Measurements from ENCODE around the gene MMEL1. TPM values are rescaled to one million over a fixed set of nuclear protein-coding genes. Genes with fewer than 3 reads are reported as not detected.

The MMEL1 gene
- total RNA-seq, 2 donors from 2014 or later = 4.6 to 13.6 TPM

DNA sequence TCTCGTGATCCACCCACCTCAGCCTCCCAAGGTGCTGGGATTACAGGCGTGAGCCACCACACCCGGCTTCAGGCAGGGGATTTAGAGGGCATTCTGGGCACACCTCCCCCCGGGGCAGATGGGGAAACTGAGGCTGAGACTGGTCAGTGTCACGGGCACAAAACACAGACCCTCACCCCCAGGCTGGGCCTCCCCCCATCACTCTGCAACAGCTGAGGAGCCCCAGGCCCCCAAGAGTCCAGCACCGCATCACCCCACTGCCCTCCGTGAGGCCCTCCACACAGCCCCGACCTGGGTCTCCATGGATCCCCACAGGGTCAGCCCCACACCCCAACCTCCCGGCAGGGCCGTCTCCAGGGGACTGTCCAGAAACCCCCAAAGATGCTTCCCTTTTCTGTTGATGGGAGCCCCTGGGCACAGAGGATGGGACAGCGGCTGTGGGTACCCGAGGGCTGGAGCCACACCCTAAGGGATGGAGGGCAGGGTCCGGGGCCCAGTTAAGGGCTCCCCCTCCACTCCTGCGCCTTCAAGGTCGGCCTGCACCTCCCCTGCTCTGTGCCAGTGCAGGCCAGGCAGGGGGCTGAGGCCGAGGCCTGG, 65.6 kb downstream of the MMEL1 start:
- Histone ChIP-seq H3K4me1 (replicated peaks) (no peaks in the 10 kb centered on the region), H3K27me3 (replicated peaks; ENCODE audit: insufficient read depth) (no peaks in the 10 kb centered on the region), H3K4me3 (no peak overlapping the region), H3K27ac (no peak overlapping the region), H3K9me3 (no peaks in the 10 kb centered on the region), H3K36me3 (no peaks in the 10 kb centered on the region)
- no peak for DNase-seq (ENCODE audit: low spot score)
- TF ChIP-seq, protein P1, sequence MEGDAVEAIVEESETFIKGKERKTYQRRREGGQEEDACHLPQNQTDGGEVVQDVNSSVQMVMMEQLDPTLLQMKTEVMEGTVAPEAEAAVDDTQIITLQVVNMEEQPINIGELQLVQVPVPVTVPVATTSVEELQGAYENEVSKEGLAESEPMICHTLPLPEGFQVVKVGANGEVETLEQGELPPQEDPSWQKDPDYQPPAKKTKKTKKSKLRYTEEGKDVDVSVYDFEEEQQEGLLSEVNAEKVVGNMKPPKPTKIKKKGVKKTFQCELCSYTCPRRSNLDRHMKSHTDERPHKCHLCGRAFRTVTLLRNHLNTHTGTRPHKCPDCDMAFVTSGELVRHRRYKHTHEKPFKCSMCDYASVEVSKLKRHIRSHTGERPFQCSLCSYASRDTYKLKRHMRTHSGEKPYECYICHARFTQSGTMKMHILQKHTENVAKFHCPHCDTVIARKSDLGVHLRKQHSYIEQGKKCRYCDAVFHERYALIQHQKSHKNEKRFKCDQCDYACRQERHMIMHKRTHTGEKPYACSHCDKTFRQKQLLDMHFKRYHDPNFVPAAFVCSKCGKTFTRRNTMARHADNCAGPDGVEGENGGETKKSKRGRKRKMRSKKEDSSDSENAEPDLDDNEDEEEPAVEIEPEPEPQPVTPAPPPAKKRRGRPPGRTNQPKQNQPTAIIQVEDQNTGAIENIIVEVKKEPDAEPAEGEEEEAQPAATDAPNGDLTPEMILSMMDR (IDR thresholded peaks at IDR 0.05) = no peak
- TF ChIP-seq POLR2AphosphoS5 (IDR thresholded peaks at IDR 0.05) = no peak
- intact Hi-C loops (cut with DNase I) = no loop called here
- 91% methylated on average over 16 of the region's 16 CpGs for WGBS

DNA sequence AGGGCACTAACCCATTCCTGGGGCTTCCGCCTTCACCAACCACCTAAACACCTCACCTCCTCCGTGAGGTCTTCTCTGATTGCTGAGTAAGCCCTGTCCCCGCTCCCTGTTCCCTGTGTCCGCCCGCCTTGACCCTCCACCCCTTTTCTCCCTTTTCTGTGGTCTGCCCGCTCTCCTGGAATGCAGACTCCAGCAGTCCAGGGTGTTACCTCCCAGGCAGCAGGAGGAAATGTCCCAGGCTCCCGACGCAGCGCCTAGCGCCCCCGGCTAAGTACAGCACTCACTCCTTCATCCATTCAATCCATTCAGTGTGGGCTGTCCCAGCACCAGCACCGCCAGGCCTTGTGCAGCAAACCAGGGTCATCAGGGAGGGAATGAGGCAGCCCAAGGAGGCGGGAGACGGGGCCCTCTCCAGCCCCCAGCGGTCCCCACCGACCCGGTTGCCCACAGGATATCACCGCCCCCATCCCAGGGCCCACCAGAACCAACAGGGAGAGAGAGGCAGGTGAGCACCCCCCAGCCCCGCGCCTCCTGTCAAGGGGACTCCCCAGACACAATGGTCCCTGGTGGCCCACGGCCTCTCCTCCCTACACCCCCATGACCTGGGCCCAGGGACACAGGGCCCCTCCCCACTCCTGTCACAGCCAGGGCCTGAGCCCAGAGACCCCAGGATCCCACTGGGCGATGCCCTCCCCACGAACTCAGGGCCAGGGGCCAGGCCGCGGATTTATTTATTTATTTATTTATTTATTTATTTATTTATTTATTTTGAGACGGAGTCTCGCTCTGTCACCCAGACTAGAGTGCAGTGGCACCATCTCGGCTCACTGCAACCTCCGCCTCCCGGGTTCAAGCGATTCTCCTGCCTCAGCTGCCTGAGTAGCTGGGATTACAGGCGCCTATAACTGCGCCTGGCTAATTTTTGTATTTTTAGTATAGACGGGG, 66.4 kb downstream of the MMEL1 start:
- intact Hi-C loops (cut with DNase I) = no loop called here
- Histone ChIP-seq H3K4me3 (no peak overlapping the region), H3K36me3 (no peaks in the 10 kb centered on the region), H3K27ac (no peak overlapping the region), H3K9me3 (no peaks in the 10 kb centered on the region), H3K4me1 (replicated peaks) (no peaks in the 10 kb centered on the region), H3K27me3 (replicated peaks; ENCODE audit: insufficient read depth) (no peaks in the 10 kb centered on the region)
- 75% methylated on average over 34 of the region's 34 CpGs for WGBS
- TF ChIP-seq, protein P1 (IDR thresholded peaks at IDR 0.05) = no peak
- TF ChIP-seq POLR2AphosphoS5 (IDR thresholded peaks at IDR 0.05) = no peak
- TF ChIP-seq POLR2A (IDR thresholded peaks at IDR 0.05) = no peak
- no peak for DNase-seq (ENCODE audit: low spot score)

DNA sequence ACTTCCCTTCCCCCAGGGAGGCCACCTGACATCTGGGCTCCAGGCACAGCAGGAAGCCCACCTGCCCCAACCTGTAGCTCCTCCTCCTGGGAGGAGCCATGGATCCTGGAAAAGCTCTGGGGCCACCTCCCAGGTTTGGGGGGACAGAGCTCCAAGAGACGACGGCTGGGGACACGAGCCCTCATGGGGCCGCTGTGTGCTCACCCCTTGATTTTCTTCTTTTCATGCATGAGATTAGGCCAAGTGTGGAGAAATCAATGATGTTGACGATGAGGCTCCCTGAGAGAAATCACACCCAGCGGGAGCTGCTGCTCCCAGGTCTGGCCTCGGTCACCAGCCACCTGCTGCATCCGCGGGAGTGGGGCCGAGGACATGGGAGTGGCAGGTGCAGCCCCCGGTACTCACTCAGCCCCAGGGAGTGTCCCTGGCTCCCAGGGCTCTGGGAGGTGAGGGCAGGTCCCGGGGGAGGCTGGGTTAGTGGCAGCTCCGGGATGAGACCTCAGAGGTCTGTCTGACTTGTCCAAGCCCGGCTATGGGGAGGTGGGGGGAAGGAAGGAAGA, 67.9 kb downstream of the MMEL1 start:
- no peaks in the 10 kb centered on the region for H3K9me3 ChIP-seq
- no peak overlapping the region for H3K27ac ChIP-seq
- H3K27me3 ChIP-seq (replicated peaks; ENCODE audit: insufficient read depth) = no peaks in the 10 kb centered on the region
- no peak for DNase-seq (ENCODE audit: low spot score)
- no peaks in the 10 kb centered on the region for H3K36me3 ChIP-seq
- intact Hi-C loops (cut with DNase I) = no loop called here
- 35% methylated on average over 13 of the region's 14 CpGs for WGBS
- H3K4me1 ChIP-seq (replicated peaks) = no peaks in the 10 kb centered on the region
- H3K4me3 ChIP-seq = no peak overlapping the region
- TF ChIP-seq POLR2AphosphoS5 (IDR thresholded peaks at IDR 0.05) = no peak

DNA sequence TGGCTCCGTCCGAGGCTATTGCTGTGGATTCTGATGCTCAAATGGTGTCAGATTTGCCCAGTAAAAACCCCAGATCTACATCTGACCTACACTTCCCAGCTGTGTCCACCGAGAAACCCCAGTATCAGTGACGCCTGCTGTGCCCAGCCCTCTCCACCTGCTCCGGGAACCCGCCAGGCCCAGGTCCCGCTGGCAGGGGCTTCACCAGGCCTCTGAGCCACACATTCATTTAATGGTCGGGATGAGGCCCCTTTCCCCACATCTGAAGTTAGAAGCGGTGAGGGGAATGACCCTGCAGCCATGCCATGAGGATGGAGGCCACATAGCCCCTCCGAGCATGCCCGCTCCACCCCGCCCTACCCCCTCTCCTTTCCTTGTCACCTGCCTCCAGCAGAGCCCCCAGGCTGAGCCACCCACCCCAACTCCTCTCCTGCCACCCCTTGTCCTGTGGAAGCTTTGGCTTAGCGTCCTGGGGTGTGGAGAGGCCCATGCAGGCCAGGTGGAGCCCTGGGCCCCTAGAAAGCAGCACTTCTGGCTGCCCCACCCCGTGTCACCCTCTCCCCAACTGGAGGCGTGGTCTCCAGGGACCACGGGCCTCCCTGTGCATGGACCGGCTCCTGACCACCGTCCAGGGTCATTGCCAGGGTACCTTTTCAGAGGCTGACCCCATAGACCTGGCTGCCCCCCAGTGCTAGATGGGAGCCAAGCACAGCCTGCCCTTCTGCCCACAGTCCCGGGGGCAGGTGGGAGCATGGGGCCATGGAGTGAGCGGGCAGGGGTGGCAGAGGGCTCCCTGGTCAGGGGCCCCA, 68.6 kb downstream of the MMEL1 start:
- H3K27me3 ChIP-seq (replicated peaks; ENCODE audit: insufficient read depth) = no peaks in the 10 kb centered on the region
- H3K36me3 ChIP-seq = no peaks in the 10 kb centered on the region
- H3K4me1 ChIP-seq (replicated peaks) = no peaks in the 10 kb centered on the region
- no peak overlapping the region for H3K27ac ChIP-seq
- H3K4me3 ChIP-seq = no peak overlapping the region
- TF ChIP-seq, protein P1 (IDR thresholded peaks at IDR 0.05) = no peak
- TF ChIP-seq POLR2AphosphoS5 (IDR thresholded peaks at IDR 0.05) = no peak
- no peaks in the 10 kb centered on the region for H3K9me3 ChIP-seq
- intact Hi-C loops (cut with DNase I) = no loop called here
- 75% methylated on average over 19 of the region's 20 CpGs for WGBS
- DNase-seq (ENCODE audit: low spot score) = no peak

DNA sequence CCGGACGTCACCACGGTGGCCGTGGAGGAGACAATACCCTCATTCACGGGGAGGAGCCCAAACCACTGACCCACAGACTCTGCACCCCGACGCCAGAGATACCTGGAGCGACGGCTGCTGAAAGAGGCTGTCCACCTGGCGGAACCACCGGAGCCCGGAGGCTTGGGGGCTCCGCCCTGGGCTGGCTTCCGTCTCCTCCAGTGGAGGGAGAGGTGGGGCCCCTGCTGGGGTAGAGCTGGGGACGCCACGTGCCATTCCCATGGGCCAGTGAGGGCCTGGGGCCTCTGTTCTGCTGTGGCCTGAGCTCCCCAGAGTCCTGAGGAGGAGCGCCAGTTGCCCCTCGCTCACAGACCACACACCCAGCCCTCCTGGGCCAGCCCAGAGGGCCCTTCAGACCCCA, 69.6 kb downstream of the MMEL1 start:
- H3K9me3 ChIP-seq = no peaks in the 10 kb centered on the region
- TF ChIP-seq POLR2AphosphoS5 (IDR thresholded peaks at IDR 0.05) (no peak), POLR2A (IDR thresholded peaks at IDR 0.05) (no peak)
- TF ChIP-seq, protein P1 (IDR thresholded peaks at IDR 0.05) = no peak
- intact Hi-C loops (cut with DNase I) = no loop called here
- no peaks in the 10 kb centered on the region for H3K27me3 ChIP-seq (replicated peaks; ENCODE audit: insufficient read depth)
- 67% methylated on average over 12 of the region's 18 CpGs for WGBS
- H3K4me3 ChIP-seq = no peak overlapping the region
- no peaks in the 10 kb centered on the region for H3K36me3 ChIP-seq
- H3K27ac ChIP-seq = no peak overlapping the region
- H3K4me1 ChIP-seq (replicated peaks) = no peaks in the 10 kb centered on the region
- no peak for DNase-seq (ENCODE audit: low spot score)

Data from prostate gland (tissue), 2 donors.